Choroid plexus epithelial cell (primary cell): ENCODE data around the gene IL24.

Experiments used
- DNase-seq: peaks from one replicate; pipeline ENCODE4 v3.0.0-alpha.2; 2010; ENCODE audit warnings: low read depth
- H3K4me3 ChIP-seq: 2 replicates; pipeline ENCODE4 v1.5.1; 2011; ENCODE audit warnings: low read depth, mild to moderate bottlenecking, control low read depth, low read length, moderate library complexity
- CTCF ChIP-seq: conservative IDR thresholded peaks from 2 replicates; pipeline ENCODE4 v1.5.1; 2011; ENCODE audit warnings: low read depth, mild to moderate bottlenecking, control low read depth, inconsistent platforms, low read length, moderate library complexity

Gene IL24

GRCh38 chr1:206896261-206896660 is 982 bp upstream of the IL24 start:
- no peak overlapping the region for H3K4me3 ChIP-seq
- TF ChIP-seq CTCF, result no peak
- DNase-seq, result no peak

DNA sequence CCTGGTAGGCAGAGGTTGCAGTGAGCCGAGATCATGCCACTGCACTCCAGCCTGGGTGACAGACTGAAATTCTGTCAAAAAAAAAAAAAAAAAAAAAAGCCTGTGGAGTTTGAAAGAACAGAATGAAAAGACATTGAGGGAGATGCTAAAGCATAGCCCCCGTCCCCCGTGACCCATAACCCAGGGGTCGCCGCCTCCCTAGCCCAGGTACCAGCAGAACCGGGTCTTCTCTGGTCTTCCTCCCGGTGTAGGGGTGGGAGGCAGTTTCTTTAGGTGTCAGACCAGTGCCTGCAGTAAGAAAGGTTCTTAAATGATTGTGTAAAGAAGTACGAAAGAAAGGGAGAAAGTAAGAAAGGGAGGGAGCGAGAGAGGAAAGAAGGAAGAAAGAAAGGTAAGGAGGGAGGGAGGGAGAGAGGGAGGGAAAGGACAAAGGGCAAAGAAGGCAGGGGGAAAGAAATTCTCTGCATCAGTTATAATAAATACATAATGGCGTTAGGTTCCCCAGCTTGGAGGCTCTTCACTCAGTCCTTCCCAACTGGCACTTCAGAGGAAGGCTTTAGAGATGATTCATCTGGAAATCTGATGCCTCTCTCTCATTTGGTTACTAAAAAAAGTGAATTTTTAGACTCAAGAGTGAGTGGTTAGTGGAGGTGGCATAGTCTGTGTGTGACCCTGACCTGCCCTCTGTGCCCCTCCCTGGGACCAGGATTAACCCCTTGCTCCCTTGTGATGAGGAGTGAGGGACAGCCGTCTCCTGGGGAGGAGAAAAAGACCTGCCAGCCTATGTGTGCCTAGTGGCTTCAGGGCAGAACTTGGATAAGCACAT is 1.1 kb downstream of the IL24 start:
- H3K4me3 ChIP-seq, result no peak overlapping the region
- peak; percentile 72 for DNase-seq

GRCh38 chr1:206898915-206899431 is 1.7 kb downstream of the IL24 start:
- TF ChIP-seq CTCF, result no peak
- no peak overlapping the region for H3K4me3 ChIP-seq
- no peak for DNase-seq

More for the DNA sequence above, 1.1 kb downstream of the IL24 start:
- no peak for TF ChIP-seq CTCF

- no peak for TF ChIP-seq CTCF
- DNase-seq, result no peak
- H3K4me3 ChIP-seq, result no peak overlapping the region
Observed at GRCh38 chr1:206899717-206900116, 2.5 kb downstream of the IL24 start.

GRCh38 chr1:206900149-206900548 is 2.9 kb downstream of the IL24 start:
- TF ChIP-seq CTCF, result no peak
- DNase-seq, result no peak
- H3K4me3 ChIP-seq, result no peak overlapping the region

GRCh38 chr1:206901944-206902343 is 4.7 kb downstream of the IL24 start:
- H3K4me3 ChIP-seq, result no peak overlapping the region
- no peak for DNase-seq
- TF ChIP-seq CTCF, result no peak

DNA sequence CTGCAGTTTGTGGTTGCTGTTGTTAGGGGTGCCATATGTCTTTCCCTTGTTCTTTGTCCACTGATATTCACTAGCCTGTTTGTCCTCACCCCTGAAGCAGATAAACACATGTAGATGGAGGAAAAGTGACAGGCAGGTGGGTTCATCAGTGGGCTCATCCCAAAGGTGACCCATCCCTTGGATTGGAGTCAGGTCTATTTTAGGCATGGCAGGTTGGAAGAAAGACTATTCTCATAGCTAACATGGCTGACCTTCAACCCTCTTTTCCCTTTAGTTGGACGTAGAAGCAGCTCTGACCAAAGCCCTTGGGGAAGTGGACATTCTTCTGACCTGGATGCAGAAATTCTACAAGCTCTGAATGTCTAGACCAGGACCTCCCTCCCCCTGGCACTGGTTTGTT is 5.5 kb downstream of the IL24 start:
- DNase-seq, result no peak
- no peak overlapping the region for H3K4me3 ChIP-seq
- TF ChIP-seq CTCF, result no peak
